ENCODE data around the gene HSD17B12.

- TF ChIP-seq, protein P1, sequence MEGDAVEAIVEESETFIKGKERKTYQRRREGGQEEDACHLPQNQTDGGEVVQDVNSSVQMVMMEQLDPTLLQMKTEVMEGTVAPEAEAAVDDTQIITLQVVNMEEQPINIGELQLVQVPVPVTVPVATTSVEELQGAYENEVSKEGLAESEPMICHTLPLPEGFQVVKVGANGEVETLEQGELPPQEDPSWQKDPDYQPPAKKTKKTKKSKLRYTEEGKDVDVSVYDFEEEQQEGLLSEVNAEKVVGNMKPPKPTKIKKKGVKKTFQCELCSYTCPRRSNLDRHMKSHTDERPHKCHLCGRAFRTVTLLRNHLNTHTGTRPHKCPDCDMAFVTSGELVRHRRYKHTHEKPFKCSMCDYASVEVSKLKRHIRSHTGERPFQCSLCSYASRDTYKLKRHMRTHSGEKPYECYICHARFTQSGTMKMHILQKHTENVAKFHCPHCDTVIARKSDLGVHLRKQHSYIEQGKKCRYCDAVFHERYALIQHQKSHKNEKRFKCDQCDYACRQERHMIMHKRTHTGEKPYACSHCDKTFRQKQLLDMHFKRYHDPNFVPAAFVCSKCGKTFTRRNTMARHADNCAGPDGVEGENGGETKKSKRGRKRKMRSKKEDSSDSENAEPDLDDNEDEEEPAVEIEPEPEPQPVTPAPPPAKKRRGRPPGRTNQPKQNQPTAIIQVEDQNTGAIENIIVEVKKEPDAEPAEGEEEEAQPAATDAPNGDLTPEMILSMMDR (IDR thresholded peaks at IDR 0.05): peak; percentile 25
- TF ChIP-seq EZH2 (IDR thresholded peaks at IDR 0.05) (no peak), EZH2phosphoT487 (IDR thresholded peaks at IDR 0.05) (no peak)
Observed at GRCh38 chr11:43708776-43709175, 28.2 kb downstream of the HSD17B12 start.

Measured in neural progenitor cell (in vitro differentiated cells).